Stomach (tissue), 9 donors: ENCODE data around the gene OR51G2. TPM values are rescaled to one million over a fixed set of nuclear protein-coding genes. Genes with fewer than 3 reads are reported as not detected.

Experiments used
- DNase-seq, 2 donors: peaks; one replicate each; pipeline versions ENCODE4 v3.0.0 to v3.0.0-alpha.2; 2013 to 2019
- H3K27ac ChIP-seq, 5 donors: fragments of 200-600 bp in 4 of 5; sonication (generic) in 4 of 5; one replicate each; pipeline ENCODE4 v1.5.1; 2013 to 2019; ENCODE audit warnings: mild to moderate bottlenecking in 1 of 5, moderate library complexity in 1 of 5
- H3K27me3 ChIP-seq, 3 donors: fragments of 200-600 bp; sonication (generic); one replicate each; pipeline ENCODE4 v1.5.1; 2017 to 2019; ENCODE audit warnings: mixed run types in 1 of 3
- H3K36me3 ChIP-seq, 4 donors: fragments of 200-600 bp; sonication (generic); 1 replicate in 3 of 4; 2 replicates in 1 of 4; pipeline ENCODE4 v1.5.1; 2016 to 2019
- H3K4me1 ChIP-seq, 4 donors: fragments of 200-600 bp; sonication (generic); one replicate each; pipeline ENCODE4 v1.5.1; 2016 to 2019
- H3K4me3 ChIP-seq, 4 donors: fragments of 200-600 bp; sonication (generic) in 3 of 4; one replicate each; pipeline ENCODE4 v1.5.1; 2016 to 2019; ENCODE audit warnings: mild to moderate bottlenecking in 1 of 4
- H3K9me3 ChIP-seq, 4 donors: fragments of 200-600 bp; sonication (generic); one replicate each; pipeline ENCODE4 v1.5.1; 2016 to 2019
- EP300 ChIP-seq: sonication (generic); formaldehyde crosslinking; IDR thresholded peaks from one replicate; pipeline ENCODE4 v1.6.1; 2017; ENCODE audit warnings: antibody characterized with exemption
- POLR2A ChIP-seq, 4 donors: fragments of 450-650 bp; IDR thresholded peaks; one replicate each; pipeline ENCODE4 v1.6.1; 2016; ENCODE audit warnings: antibody characterized with exemption in 4 of 4, control low read depth in 2 of 4, mild to moderate bottlenecking in 1 of 4, moderate library complexity in 1 of 4
- POLR2AphosphoS5 ChIP-seq, 3 donors: sonication (generic); formaldehyde crosslinking; IDR thresholded peaks; one replicate each; pipeline ENCODE4 v1.6.1; 2016; ENCODE audit warnings: antibody characterized with exemption in 3 of 3
- WGBS, 5 donors: extraction: QIAGEN DNeasy Blood & Tissue Kit in 3 of 5; methylation state at CpG; one replicate each; pipeline versions ENCODE4 v1.1.5 to v1.1.7; 2013 to 2018; 5-methylcytosine and 5-hydroxymethylcytosine counted together
- intact Hi-C: fragments of 100-400 bp; cut with DNase I; formaldehyde crosslinking; loops from one replicate; pipeline ENCODE4 v1.15.1; 2023; ENCODE audit warnings: low total_unique reads
- polyA plus RNA-seq, 3 donors: library from polyadenylated mRNA; stranded (reverse); fragments of 200-250 nt; gene quantifications; one replicate each; pipeline ENCODE4 v1.2.3, GENCODE V29; 2013
- total RNA-seq, 5 donors: library from RNA; depleted of rRNA; stranded (reverse); fragments of >200 nt; gene quantifications; one replicate each; pipeline versions ENCODE4 v1.1.0 to v1.2.3, GENCODE V29; 2014 to 2016
- TF ChIP-seq, protein P1 (sequence below), 7 experiments: fragments of 450-650 bp in 4 of 7; fragments of 200-600 bp in 3 of 7; sonication (generic) in 3 of 7; IDR thresholded peaks; one replicate each; pipeline ENCODE4 v1.5.1; 2016 to 2019; ENCODE audit warnings: antibody characterized with exemption in 7 of 7, control low read depth in 2 of 7, mild to moderate bottlenecking in 1 of 7
- donor health status: healthy with polysubstance abuse.
- donor health status: Bipolar disorder and iron deficiency.
- donor health status: healthy.

OR51G2 gene
- total and polyA plus RNA-seq, 8 donors, result not detected

DNA sequence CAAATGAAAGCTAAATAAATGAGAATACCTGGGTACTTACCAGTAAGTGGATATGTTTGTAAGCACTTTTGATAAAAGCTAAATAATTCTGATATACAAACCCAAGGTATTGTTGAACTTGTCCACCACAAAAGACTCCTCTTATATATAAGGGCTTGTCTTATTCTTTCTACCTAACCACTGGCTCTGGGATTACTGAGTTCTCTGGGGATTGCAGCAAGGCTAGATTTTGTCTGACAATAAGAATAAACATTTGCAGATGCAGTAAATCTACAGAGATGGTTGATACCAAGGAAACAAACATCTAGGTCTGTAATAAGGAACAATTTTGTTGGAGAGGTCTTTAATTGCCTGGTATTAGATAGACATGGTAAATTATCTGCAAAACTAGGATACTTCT lies 28.4 kb upstream of the OR51G2 start, which contains the start of gene OR51A4:
TSS of gene OR51A4 (minus strand) at position 101 of the 400 bp plus-strand sequence. CDS start 505 bp downstream, outside the sequence.
- no peak within 1 kb of the TSS for H3K4me3 ChIP-seq
- H3K9me3 ChIP-seq, result no peaks in the 10 kb centered on the region
- no peaks in the 10 kb centered on the region for H3K27me3 ChIP-seq
- H3K36me3 ChIP-seq, result no peaks in the 10 kb centered on the region
- DNase-seq, result no peak
- TF ChIP-seq POLR2A (IDR thresholded peaks at IDR 0.05), result no peak
- TF ChIP-seq, protein P1, sequence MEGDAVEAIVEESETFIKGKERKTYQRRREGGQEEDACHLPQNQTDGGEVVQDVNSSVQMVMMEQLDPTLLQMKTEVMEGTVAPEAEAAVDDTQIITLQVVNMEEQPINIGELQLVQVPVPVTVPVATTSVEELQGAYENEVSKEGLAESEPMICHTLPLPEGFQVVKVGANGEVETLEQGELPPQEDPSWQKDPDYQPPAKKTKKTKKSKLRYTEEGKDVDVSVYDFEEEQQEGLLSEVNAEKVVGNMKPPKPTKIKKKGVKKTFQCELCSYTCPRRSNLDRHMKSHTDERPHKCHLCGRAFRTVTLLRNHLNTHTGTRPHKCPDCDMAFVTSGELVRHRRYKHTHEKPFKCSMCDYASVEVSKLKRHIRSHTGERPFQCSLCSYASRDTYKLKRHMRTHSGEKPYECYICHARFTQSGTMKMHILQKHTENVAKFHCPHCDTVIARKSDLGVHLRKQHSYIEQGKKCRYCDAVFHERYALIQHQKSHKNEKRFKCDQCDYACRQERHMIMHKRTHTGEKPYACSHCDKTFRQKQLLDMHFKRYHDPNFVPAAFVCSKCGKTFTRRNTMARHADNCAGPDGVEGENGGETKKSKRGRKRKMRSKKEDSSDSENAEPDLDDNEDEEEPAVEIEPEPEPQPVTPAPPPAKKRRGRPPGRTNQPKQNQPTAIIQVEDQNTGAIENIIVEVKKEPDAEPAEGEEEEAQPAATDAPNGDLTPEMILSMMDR (IDR thresholded peaks at IDR 0.05), result no peak
- no peak for TF ChIP-seq POLR2AphosphoS5 (IDR thresholded peaks at IDR 0.05)
- TF ChIP-seq EP300, result no peak
- intact Hi-C loops, result no loop called here
- no peaks in the 10 kb centered on the region for H3K4me1 ChIP-seq
- no peak within 1 kb of the TSS for H3K27ac ChIP-seq

DNA sequence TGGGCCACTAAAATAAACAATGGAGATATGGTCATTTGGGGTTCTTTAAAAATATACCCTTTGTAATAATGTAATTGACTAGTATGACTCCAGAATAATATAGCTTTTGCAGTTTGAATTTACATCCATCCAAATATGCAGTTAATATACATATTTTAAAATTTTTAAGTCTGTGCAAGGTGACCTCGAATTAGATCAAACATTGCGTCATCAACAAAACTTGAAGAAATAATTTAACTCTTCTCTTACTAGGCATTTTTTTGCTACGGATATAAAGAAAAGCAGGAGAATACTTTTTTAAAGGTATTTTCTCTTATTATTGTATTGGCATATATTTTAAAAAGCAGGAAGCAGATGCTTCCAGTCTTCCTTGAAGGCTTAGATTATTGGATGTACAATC lies 17.6 kb upstream of the OR51G2 start:
- Histone ChIP-seq H3K4me1 (no peaks in the 10 kb centered on the region), H3K9me3 (no peaks in the 10 kb centered on the region), H3K27me3 (no peaks in the 10 kb centered on the region), H3K4me3 (no peak overlapping the region), H3K36me3 (no peaks in the 10 kb centered on the region), H3K27ac (no peak overlapping the region)
- intact Hi-C loops, result no loop called here
- 69 to 82% (median 74%) methylated on average over 3 of the region's 3 CpGs for WGBS, 5 donors
- no peak for DNase-seq
- no peak for TF ChIP-seq EP300
- no peak for TF ChIP-seq POLR2A (IDR thresholded peaks at IDR 0.05)
- TF ChIP-seq POLR2AphosphoS5 (IDR thresholded peaks at IDR 0.05), result no peak
- TF ChIP-seq, protein P1 (IDR thresholded peaks at IDR 0.05), result no peak

DNA sequence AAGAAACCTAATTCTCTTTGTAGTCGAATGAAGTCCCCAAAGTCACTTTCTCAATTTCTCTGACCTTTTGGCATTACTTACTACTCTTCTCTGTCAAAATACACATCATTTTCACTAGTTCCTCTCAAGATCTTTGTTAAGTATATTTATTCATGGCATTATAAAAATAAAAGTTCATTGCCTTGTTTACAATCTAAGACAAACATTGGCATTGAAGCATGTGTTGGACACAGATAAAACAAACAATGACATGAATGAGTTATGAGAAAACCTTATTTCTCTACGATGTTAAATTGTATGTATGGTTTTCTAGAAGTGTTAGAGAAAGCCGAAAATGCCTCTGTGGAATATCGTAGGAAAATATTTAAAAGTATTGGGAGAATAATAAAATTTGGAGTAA lies 13.6 kb upstream of the OR51G2 start:
- no peaks in the 10 kb centered on the region for H3K36me3 ChIP-seq
- TF ChIP-seq, protein P1 (IDR thresholded peaks at IDR 0.05), result no peak
- TF ChIP-seq POLR2AphosphoS5 (IDR thresholded peaks at IDR 0.05) (no peak), POLR2A (IDR thresholded peaks at IDR 0.05) (no peak), EP300 (no peak)
- WGBS, 5 donors, result 75 to 78% (median 77%) methylated on average over 4 of the region's 4 CpGs
- H3K4me1 ChIP-seq, result no peaks in the 10 kb centered on the region
- no peak overlapping the region for H3K4me3 ChIP-seq
- no peak for DNase-seq
- no peak overlapping the region for H3K27ac ChIP-seq
- intact Hi-C loops, result no loop called here
- H3K9me3 ChIP-seq, result no peaks in the 10 kb centered on the region
- H3K27me3 ChIP-seq, result no peaks in the 10 kb centered on the region

DNA sequence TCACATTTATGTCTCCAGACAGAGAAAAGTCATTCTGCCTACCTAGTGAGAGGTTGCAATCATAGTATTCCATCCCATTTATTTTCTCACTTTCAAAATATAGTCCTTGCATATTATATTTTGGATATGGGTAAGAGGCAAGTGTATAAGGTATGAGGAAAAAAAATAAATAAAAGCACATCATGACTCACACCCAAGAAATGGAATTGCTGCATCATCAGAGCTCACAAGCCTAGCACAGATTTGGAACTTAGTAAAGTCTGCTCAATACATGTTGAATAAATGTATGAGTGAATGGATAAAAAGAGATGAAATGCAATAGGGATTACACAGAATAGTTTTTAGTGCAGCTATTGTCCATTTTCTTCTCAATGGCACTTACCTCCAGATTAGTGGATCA lies 7.5 kb upstream of the OR51G2 start:
- intact Hi-C loops, result no loop called here
- Histone ChIP-seq H3K27ac (no peak overlapping the region), H3K4me1 (no peaks in the 10 kb centered on the region), H3K27me3 (no peaks in the 10 kb centered on the region), H3K4me3 (no peak overlapping the region), H3K9me3 (no peaks in the 10 kb centered on the region), H3K36me3 (no peaks in the 10 kb centered on the region)
- no peak for DNase-seq
- TF ChIP-seq, protein P1 (IDR thresholded peaks at IDR 0.05), result no peak
- TF ChIP-seq POLR2AphosphoS5 (IDR thresholded peaks at IDR 0.05) (no peak), EP300 (no peak), POLR2A (IDR thresholded peaks at IDR 0.05) (no peak)
